Esophagus squamous epithelium (tissue), 4 donors: Measurements from ENCODE around the gene GTF3C1.

Source experiments
- POLR2A ChIP-seq, 4 donors: fragments of 450-650 bp; IDR thresholded peaks; one replicate each; pipeline ENCODE4 v1.6.1; 2017; ENCODE audit warnings: antibody characterized with exemption in 4 of 4, mild to moderate bottlenecking in 4 of 4, moderate library complexity in 3 of 4
- TF ChIP-seq, protein P1 (sequence below), 6 experiments: fragments of 450-650 bp in 4 of 6; fragments of 200-600 bp in 2 of 6; sonication (generic) in 2 of 6; IDR thresholded peaks; one replicate each; pipeline ENCODE4 v1.5.1; 2016 to 2019; ENCODE audit warnings: antibody characterized with exemption in 6 of 6, mild to moderate bottlenecking in 4 of 6, moderate library complexity in 4 of 6

DNA sequence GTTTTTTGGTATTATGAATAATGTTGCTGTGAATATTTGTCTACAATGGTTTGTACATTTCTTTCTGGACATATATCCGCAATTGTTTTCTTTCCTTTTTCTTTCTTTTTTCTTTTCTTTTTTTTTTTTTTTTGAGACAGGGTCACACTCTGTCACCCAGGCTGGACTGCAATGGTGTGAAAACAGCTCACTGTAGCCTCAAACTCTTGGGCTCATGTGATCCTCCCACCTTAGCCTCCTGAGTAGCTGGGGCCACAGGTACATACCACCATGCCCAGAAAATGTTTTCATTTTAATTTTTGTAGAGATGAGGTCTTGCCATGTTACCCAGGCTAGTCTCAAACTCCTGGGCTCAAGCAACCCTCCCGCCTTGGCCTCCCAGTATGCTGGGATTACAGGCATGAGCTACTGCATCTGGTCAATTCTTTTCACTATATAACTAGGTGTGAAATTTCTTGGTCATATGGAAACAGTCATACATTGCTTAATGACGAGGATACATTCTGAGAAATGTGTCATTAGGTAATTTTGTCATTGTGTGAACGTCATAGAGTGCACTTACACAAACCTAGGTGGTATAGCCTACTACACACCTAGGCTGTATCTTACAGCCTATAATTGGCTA is 132.6 kb downstream of the GTF3C1 start:
- TF ChIP-seq, protein P1, sequence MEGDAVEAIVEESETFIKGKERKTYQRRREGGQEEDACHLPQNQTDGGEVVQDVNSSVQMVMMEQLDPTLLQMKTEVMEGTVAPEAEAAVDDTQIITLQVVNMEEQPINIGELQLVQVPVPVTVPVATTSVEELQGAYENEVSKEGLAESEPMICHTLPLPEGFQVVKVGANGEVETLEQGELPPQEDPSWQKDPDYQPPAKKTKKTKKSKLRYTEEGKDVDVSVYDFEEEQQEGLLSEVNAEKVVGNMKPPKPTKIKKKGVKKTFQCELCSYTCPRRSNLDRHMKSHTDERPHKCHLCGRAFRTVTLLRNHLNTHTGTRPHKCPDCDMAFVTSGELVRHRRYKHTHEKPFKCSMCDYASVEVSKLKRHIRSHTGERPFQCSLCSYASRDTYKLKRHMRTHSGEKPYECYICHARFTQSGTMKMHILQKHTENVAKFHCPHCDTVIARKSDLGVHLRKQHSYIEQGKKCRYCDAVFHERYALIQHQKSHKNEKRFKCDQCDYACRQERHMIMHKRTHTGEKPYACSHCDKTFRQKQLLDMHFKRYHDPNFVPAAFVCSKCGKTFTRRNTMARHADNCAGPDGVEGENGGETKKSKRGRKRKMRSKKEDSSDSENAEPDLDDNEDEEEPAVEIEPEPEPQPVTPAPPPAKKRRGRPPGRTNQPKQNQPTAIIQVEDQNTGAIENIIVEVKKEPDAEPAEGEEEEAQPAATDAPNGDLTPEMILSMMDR (IDR thresholded peaks at IDR 0.05): no peak
- no peak for TF ChIP-seq POLR2A (IDR thresholded peaks at IDR 0.05)
